ENCODE results near the gene LILRB3. TPM values are rescaled to one million over a fixed set of nuclear protein-coding genes. Genes with fewer than 3 reads are reported as not detected.

Gene LILRB3
- total and polyA plus RNA-seq, 2 of the 4 experiments (the other 2 are of a cell fraction) = not detected

GRCh38 chr19:54179262-54179852 is 43.5 kb downstream of the LILRB3 start:
- Histone ChIP-seq H3K4me3 (ENCODE audit: insufficient read depth, low read depth, low read length) (no peak overlapping the region), H2AFZ (replicated peaks; ENCODE audit: low read length, poor library complexity) (no peak overlapping the region), H3K27me3 (ENCODE audit: control insufficient read depth, insufficient read depth, low read length) (no peaks in the 10 kb centered on the region), H2BK20ac (ENCODE audit: low read depth, low read length) (no peak overlapping the region), H2AK9ac (replicated peaks; ENCODE audit: low read depth, low read length, poor library complexity) (no peak overlapping the region), H4K5ac (ENCODE audit: low read depth, low read length) (no peak overlapping the region), H3K36me3 (ENCODE audit: control insufficient read depth, insufficient read depth, low read length) (peaks cover 47% of the 10 kb centered on the region), H3K4me2 (ENCODE audit: low read depth, low read length) (no peak overlapping the region), H3K9me1 (ENCODE audit: insufficient read depth, low read length) (no peaks in the 10 kb centered on the region), H4K8ac (ENCODE audit: low read depth in 2 of 2, low read length in 2 of 2) (no peak overlapping the region), H3K18ac (ENCODE audit: low read depth, low read length) (no peak overlapping the region), H3K9ac (ENCODE audit: low read depth, low read length) (no peak overlapping the region), H2BK5ac (ENCODE audit: low read depth, low read length, poor library complexity, severe bottlenecking) (no peak overlapping the region), H2BK15ac (ENCODE audit: low read depth, low read length) (no peak overlapping the region), H3K56ac (ENCODE audit: extremely low read depth, insufficient read depth, low read length) (no peak overlapping the region), H2AK5ac (ENCODE audit: low read depth, low read length) (no peak overlapping the region), H4K20me1 (ENCODE audit: insufficient read depth, low read length) (peaks cover 9% of the 10 kb centered on the region), H3K4ac (ENCODE audit: low read depth, low read length) (no peak overlapping the region), H3K23ac (ENCODE audit: low read depth, low read length) (no peak overlapping the region), H4K91ac (ENCODE audit: insufficient read depth, low read depth, low read length) (no peak overlapping the region), H3K9me3 (ENCODE audit: control insufficient read depth, insufficient read depth, low read length) (no peaks in the 10 kb centered on the region), H3K4me1 (ENCODE audit: control insufficient read depth, insufficient read depth, low read length) (no peaks in the 10 kb centered on the region), H2BK120ac (ENCODE audit: low read depth, low read length) (no peak overlapping the region), H3K27ac (ENCODE audit: insufficient read depth, low read length) (no peak overlapping the region), H3K79me1 (ENCODE audit: low read depth in 1 of 2, low read length in 2 of 2) (peaks cover 4 to 16% of the 10 kb centered on the region in 2 experiments; a peak in 3 of 4 replicates), H3K14ac (replicated peaks; ENCODE audit: low read depth, low read length) (no peak overlapping the region)
- CTCF ChIA-PET = interaction anchor here (1.1 kb wide), 1 partner anchor 8 kb away, joined by 3 read pairs; no protein-coding TSS in a partner anchor
- intact Hi-C loops (cut with micrococcal nuclease) = no loop called here
- WGBS, 2 experiments (ENCODE audit: extremely low coverage in 2 of 2, insufficient read length in 1 of 2) = 93% methylated on average over 3 of the region's 10 CpGs; no CpG with 5 or more reads in 1 of the 2 experiments
- in situ Hi-C loops (cut with MboI; ENCODE audit: low sequenced_read_pairs) = no loop called here
- ATAC-seq (ENCODE audit: low read depth) (no peak), DNase-seq (no peak)
- no TSS peak for BruUV-seq (replicated peaks)
- POLR2A ChIA-PET (ENCODE audit: unreplicated experiment) = no interaction called here
- dilution Hi-C loops (cut with HindIII; ENCODE audit: low sequenced_read_pairs, unreplicated experiment) = no loop called here
- TF ChIP-seq MAFK (IDR thresholded peaks at IDR 0.05; ENCODE audit: low read depth, low read length) (no peak), RFX5 (IDR thresholded peaks at IDR 0.05; ENCODE audit: low read depth, low read length) (no peak), CEBPB (IDR thresholded peaks at IDR 0.05; ENCODE audit: low read depth, low read length) (no peak), USF2 (IDR thresholded peaks at IDR 0.05; ENCODE audit: low read depth, low read length) (no peak), BHLHE40 (IDR thresholded peaks at IDR 0.05; ENCODE audit: low read depth, low read length) (no peak)
